Superior temporal gyrus (tissue), 1 donor: ENCODE data around the gene UBXN10.
A peak's percentile ranks its signal among the peaks of the same experiment; 100 is the strongest.
"Not testable (repeated sequence)": the region's sequence is repeated elsewhere in the genome, so short reads cannot be mapped to it uniquely, and the experiment has no call there.

Experiments used
- DNase-seq: peaks from one replicate; pipeline ENCODE4 v3.0.0-alpha.2; 2016; ENCODE audit errors: extremely low spot score

Gene UBXN10

GRCh38 chr1:20200966-20201365 is 15.1 kb downstream of the UBXN10 start:
- DNase-seq, result no peak

GRCh38 chr1:20202166-20202565 is 16.3 kb downstream of the UBXN10 start:
- no peak for DNase-seq

GRCh38 chr1:20207546-20207945 is 21.6 kb downstream of the UBXN10 start:
- no peak for DNase-seq

DNA sequence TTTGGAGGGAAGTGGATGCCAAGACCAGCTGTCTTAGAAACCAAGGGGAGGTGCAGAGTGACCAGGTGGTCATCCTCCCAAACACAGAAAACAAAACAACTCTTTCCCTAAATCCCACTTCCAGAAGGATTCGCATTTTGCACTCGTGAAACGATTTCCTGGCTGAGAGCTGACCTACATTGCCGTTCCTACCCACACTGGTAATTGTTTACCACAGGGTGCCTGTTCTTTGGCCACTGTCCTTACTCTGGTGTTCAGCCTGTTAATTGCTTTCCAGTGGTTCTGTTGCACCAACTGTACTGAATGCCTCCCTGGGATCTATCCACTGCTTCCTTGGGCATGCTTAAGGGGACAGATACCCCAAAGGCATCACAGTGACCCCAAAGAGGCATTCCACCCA is 23.6 kb downstream of the UBXN10 start:
- DNase-seq, result no peak

GRCh38 chr1:20210736-20211460 is 25.0 kb downstream of the UBXN10 start:
- DNase-seq, result no peak

GRCh38 chr1:20211511-20211931 is 25.6 kb downstream of the UBXN10 start:
- DNase-seq, result no peak

GRCh38 chr1:20212085-20212684 is 26.3 kb downstream of the UBXN10 start:
- no peak for DNase-seq

GRCh38 chr1:20212685-20213331 is 26.9 kb downstream of the UBXN10 start:
- DNase-seq, result peak; percentile 79

GRCh38 chr1:20215716-20216115 is 29.8 kb downstream of the UBXN10 start:
- DNase-seq, result no peak

GRCh38 chr1:20216574-20216973 is 30.7 kb downstream of the UBXN10 start:
- DNase-seq, result no peak

DNA sequence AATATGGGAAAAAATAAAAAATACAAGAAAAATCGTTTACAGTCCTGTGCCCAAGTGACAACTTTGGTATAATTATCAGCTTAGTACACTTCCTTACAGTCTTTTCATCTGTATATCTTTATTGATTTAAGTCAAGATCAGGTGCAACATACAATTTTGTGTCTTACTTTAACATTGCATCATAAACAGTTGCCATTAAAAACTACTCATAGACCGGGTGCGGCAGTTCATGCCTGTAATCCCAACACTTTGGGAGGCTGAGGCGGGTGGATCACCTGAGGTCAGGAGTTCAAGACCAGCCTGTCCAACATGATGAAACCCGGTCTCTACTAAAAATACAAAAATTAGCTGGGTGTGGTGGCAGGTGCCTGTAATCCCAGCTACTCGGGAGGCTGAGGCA is 33.2 kb downstream of the UBXN10 start:
- DNase-seq, result not testable (repeated sequence)

GRCh38 chr1:20220036-20220435 is 34.1 kb downstream of the UBXN10 start:
- peak; percentile 28 for DNase-seq

GRCh38 chr1:20223106-20223505 is 37.2 kb downstream of the UBXN10 start:
- no peak for DNase-seq

GRCh38 chr1:20223551-20224419 is 37.9 kb downstream of the UBXN10 start:
- no peak for DNase-seq

- DNase-seq, result peak; percentile 34
Measured at GRCh38 chr1:20224546-20224945, 38.6 kb downstream of the UBXN10 start.

DNA sequence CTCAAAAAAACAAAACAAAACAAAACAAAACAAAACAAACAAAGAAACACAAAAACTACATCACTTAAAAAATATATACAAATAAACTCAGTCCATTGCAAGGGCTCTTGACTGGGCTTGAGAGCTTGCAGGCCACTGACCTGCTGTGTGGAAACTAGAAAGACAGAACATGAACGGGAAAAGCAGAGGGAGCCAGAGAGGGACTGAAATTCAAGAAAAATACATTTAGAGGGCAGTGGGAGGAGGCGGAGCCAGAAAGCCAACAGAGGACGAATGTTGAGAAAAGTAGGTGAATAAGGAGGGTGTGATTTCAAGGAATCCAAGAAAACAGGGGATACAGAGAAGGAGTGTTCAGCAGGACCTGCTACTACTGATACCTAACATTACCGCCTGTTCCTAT is 41.8 kb downstream of the UBXN10 start:
- peak; percentile 29 for DNase-seq

- DNase-seq, result peak; percentile 29
Measured at GRCh38 chr1:20228314-20228825, 42.5 kb downstream of the UBXN10 start.

GRCh38 chr1:20229171-20229570 is 43.3 kb downstream of the UBXN10 start:
- DNase-seq, result no peak

GRCh38 chr1:20232564-20232963 is 46.7 kb downstream of the UBXN10 start:
- not testable (repeated sequence) for DNase-seq

GRCh38 chr1:20233394-20233793 is 47.5 kb downstream of the UBXN10 start:
- peak; percentile 56 for DNase-seq

GRCh38 chr1:20233866-20234265 is 48.0 kb downstream of the UBXN10 start:
- peak; percentile 62 for DNase-seq
